Measurements from ENCODE around the gene TMX1.
"Not testable (repeated sequence)": the region's sequence is repeated elsewhere in the genome, so short reads cannot be mapped to it uniquely, and the experiment has no call there.

TMX1 gene, protein sequence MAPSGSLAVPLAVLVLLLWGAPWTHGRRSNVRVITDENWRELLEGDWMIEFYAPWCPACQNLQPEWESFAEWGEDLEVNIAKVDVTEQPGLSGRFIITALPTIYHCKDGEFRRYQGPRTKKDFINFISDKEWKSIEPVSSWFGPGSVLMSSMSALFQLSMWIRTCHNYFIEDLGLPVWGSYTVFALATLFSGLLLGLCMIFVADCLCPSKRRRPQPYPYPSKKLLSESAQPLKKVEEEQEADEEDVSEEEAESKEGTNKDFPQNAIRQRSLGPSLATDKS

GRCh38 chr14:51239813-51240803 is at the start of gene TMX1:
TMX1 (plus strand) TSS chr14:51240247; CDS start chr14:51240293, 46 bp downstream.
- peak; percentile 96 for DNase-seq

DNA sequence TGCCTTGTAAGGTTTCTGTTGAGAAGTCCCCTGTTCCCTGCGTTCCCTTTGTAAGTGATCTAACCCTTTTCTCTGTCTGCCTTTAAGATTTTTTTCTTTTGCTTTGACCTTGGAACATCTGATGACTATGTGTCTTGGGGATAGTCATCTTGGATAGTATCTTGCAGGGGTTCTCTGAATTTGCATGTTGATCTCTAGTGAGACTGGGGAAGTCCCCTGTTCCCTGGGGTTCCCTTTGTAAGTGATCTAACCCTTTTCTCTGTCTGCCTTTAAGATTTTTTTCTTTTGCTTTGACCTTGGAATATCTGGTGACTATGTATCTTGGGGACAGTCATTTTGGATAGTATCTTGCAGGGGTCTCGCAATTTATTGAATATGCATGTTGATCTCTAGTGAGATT is 38.2 kb upstream of the TMX1 start:
- DNase-seq: no peak

- no peak for DNase-seq
Observed at GRCh38 chr14:51202914-51203665, 37.0 kb upstream of the TMX1 start.

DNA sequence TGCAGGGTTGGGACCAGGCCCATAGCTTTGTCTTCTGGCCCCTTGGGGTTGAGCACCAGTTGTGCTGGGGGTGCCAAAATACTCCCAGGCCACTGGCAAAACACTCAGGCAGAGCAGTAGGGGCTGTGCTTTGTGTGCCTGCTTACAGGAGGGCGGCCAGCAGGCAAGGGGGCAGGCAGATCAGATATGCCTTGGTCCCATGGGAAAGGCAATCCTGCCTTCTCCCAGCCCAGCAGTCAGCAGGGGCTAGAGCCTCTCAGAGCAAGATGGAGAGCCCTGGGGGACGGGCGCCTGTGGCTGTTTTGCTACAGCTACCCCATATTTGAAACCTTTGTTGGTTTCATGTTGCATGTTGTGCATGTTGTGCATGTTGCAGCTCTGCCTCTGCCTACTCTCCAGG is 36.2 kb upstream of the TMX1 start:
- DNase-seq: no peak

DNA sequence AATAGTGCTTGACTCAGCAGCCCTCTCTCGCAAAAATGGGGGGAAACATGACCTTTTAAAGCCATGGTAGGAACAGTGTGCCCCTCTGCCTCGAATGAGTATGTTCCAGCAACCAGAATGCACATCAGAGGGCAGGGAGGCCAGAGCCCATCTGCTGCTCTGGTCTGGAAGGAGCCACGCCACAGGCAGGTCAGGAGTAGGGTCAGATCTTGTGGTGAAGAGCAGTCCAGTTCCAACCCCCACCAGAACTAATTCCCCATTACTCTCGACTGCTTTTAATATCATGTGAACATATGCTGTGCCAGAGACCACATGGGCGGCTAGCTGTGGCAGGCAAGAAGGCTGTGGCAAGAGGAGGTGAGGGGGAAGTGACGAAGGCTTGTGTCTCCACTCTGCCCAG is 34.6 kb upstream of the TMX1 start:
- DNase-seq: no peak

DNA sequence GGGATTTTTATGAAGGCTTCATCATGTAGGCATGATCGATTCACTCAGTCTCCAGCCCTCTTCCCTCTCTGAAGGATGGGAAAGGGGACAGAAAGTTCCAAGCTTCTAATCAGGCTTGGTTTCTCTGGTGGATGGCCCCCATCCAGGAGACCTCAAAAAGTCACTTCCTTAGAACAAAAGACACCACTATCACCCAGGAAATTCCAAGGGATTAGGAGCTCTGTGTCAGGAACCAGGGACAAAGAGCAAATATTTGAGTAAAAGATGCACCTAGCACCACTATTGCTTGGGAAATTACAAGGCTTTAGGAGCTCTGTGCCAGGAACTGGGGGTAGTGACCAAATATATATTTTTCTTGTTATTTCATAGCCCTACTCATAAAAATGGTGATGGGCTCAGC is 33.6 kb upstream of the TMX1 start:
- DNase-seq: no peak

- no peak for DNase-seq
Observed at GRCh38 chr14:51207621-51208020, 32.4 kb upstream of the TMX1 start.

- no peak for DNase-seq
Observed at GRCh38 chr14:51208982-51209381, 31.1 kb upstream of the TMX1 start.

GRCh38 chr14:51209457-51209856 is 30.6 kb upstream of the TMX1 start:
- no peak for DNase-seq

- DNase-seq: no peak
Observed at GRCh38 chr14:51210594-51210993, 29.5 kb upstream of the TMX1 start.

DNA sequence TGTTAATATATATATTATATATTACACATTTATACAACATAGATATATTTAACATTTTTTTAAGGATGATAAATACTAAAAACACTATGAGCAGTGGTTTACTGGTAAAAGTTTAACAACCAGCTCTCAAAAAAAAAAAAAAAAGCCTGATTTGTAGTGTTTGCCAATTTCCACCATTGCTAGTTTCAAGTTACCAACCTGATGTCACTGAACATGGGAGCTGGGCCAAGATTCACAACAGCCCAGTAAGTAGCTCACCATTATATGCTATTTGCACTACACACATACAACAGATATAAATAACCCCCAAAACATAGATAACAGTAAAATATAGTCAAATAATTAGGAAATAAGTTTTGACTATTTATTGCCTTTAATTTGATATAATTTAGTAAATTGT is 28.9 kb upstream of the TMX1 start:
- DNase-seq: no peak

- no peak for DNase-seq
Observed at GRCh38 chr14:51216602-51217001, 23.4 kb upstream of the TMX1 start.

DNA sequence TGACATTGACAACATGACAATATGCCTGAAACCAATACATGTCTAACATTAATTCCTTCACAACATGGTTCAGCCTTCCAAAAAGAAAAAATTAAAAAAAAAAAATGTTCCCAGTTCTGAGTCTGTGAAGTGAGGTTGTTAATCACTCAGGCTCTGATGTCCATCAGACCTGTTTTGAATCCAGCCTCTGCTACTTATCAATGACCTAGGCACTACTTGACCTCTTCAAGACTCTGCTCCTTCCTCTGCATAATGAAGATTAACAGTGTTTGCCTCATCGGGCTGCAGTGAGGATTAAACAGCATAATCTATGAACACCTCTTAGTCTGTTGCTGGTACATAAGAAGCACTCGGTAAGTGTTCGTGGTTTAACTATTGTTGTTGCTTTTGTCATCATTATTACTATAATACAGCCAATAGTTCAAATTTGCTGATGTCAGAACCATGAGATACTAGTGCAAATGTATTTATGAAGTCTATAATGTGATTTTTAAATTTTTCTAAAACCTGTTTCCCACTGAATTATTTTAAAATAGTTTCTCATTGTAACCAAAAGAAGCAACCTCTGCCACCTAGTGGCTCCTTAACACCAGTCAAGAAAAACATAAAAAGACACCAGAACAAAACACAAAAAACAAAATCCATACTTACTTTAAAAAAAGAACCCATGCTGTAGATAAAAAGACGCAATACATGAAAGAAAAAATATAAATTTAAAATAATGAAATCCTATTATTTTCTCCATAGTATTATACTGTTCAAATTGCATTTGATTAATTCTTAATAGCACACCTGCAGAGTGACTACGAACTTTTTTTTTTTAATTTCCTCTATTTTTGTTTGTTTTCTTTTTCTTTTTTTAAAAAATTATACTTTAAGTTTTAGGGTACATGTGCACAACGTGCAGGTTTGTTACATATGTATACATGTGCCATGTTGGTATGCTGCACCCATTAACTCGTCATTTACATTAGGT is 20.3 kb upstream of the TMX1 start:
- DNase-seq: peak; percentile 31

GRCh38 chr14:51223463-51223862 is 16.6 kb upstream of the TMX1 start:
- not testable (repeated sequence) for DNase-seq

GRCh38 chr14:51224551-51224950 is 15.5 kb upstream of the TMX1 start:
- no peak for DNase-seq

- no peak for DNase-seq
Observed at GRCh38 chr14:51225751-51226150, 14.3 kb upstream of the TMX1 start.

DNA sequence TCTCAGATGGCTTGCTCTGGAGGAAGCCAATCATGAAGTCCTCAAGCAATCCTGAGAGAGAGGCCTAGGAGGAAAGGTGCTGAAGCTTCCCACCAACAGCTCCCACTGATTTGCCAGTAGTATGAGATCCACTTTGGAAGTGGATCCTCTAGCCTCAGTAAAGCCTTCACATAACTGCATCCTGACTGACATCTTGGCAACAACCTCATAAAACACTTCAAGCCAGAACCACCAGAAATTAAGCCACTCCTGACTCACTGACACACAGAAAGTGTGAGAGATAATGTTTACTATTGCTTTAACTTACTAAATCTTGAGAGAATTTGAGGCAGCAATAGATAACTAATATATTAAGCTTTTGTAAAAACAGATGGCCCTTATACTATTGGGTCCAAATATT is 11.7 kb upstream of the TMX1 start:
- no peak for DNase-seq

GRCh38 chr14:51228890-51229289 is 11.2 kb upstream of the TMX1 start:
- no peak for DNase-seq

DNA sequence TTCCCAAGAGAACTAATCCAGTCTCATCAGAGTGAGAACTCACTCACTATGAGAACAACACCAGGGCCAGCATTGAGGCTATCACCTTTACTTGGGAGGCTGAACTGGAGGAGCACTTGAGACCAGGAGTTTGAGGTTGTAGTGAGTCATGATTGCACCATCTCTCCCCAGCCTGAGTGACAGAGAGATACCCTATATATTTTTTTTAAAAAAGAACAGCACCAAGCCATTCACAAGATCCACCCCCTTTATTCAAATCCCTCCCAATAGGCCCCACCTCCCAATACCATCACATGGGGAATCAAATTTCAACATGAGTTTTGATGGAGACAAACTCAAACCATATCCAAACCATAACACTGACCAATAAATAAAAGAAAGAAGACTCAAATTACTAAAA is 3.7 kb upstream of the TMX1 start:
- DNase-seq: no peak

DNA sequence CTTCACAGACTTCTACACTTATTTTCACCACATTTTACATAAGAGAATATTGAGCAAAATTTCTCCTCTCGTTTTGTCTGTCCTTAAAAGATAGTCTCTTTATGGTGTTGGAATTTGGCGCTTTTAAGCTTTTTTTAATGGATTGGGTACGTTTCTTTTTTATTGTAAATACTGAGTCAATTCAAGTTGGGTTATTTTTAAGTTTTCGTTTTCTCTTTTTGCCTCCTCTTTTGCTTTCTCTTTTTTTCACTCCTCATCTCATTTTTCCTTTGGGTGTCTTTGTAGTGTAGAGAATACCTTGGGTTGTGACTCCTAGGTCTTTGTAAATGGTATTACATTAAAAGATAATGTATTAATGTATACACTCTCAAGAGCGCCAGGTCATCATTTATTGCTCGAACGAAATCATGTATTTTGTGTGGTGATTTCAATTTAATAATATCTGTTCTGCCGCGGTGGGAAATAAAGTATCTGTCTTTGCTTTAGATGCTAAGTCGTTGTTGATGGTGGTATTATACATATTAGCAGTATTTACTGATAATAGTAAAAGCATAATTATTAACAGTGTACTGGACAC is 845 bp downstream of the TMX1 start:
- no peak for DNase-seq

All from retina (tissue), 1 donor.